KG1 (cell line): Measurements from ENCODE around the gene KCND3.

ENCODE experiments used
- DNase-seq: peaks from one replicate; lab custom pipeline; 2025; lab: John Stamatoyannopoulos, UW

Gene KCND3

DNA sequence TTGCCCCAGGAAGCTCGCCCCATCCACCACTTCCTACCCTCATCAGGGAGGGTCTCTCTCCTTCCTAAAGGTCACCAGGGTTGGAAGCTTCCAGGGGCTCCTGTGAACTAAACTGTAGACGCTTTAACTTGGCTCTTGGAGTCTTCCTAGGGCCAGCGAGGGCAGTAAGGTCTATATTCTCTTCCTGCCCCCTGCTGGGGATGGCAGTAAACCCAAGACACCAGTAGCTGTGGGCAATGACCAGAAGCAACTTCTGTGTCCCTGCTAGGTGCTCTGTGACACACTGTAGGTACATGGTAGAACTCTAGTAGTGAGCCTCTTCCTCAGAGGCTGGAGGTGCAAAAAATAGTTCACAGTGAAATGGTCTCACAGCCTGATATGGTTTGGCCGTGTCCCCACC is 30.0 kb downstream of the KCND3 start:
- DNase-seq: no peak

DNA sequence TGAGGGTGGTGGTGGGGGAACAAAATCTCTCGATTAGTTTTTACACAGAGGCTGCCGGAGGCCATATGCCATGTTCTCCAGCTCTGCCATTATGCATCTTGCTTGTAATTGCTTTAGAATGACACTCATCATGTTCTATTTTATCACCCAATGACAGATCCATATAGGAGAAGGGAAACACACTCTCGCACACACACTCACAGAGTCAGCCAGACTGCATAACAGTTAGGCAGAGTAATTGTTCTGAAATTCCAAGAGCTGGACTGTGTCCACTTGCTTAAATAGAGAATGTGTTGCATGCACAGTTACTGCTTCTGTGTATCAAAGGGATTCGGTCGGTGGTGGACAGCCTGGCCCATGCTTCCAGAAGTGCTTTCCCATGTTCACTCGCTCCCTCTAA is 30.6 kb downstream of the KCND3 start:
- DNase-seq: no peak

DNA sequence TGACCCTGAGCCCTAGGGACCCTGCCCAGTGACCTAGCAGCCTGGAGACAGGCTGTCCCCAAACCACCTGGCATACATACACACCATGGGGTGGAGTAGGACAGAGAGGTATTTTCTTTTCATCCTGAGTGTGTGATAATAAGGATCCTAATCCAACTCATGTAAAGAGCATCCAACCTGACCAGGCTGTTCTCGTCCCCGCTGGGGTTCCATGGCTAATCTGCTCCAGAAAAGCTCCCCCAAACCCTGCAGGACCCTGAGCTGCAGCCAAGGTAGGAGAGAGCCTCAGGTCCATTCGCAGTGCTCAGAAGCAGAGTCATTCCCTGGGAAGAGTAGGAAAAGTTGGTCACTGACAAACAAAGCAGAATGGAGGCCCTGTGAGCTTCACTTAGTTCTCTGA is 31.4 kb downstream of the KCND3 start:
- DNase-seq: no peak

DNA sequence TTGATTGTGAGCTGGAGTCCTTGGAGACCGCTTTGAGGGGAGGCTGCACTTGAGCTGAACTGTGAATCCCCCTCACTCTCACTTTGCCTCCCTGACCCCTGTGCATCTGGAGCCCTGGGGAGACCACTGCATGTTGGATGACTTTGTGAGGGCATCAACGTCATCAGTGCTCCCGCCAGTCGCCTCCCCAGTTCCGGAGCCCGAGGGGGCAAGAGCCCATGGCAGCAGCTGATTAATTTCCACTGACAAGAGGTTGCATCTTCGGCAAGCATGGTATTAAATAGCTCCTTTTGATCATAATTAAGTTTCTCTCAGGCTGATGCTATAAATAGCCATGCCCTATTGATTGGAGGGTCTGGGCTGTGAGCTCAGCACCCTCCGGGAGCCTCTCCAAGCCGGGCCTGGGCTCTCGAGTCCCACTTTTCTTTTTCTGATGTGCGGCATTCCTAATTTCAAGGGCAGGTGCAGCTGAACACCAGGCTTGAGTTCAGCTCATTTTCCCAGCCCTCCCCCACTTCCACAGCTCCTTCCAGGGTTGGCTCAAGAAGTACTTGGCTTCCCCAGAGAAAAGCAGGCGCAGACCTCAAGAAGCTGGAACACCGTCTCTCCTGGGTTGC is 33.2 kb downstream of the KCND3 start:
- no peak for DNase-seq

DNA sequence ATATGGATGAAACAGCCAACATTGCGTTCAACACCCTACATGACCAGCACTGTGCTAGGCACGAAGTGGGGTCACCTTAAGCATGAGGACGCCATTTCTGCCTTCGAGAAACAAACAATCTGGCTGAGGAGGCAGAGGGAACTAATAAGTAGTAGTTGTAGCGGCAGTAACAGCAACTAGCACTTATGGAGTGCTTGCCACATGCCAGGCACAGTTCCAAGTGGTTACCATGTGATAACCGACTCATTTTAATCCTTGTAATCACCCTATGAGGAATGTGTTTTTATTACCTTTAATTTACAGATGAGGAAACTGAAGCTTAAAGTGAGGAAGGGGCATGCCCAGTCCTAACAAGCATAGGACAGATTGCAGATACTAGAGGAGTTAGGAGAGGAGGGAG is 33.7 kb downstream of the KCND3 start:
- no peak for DNase-seq

DNA sequence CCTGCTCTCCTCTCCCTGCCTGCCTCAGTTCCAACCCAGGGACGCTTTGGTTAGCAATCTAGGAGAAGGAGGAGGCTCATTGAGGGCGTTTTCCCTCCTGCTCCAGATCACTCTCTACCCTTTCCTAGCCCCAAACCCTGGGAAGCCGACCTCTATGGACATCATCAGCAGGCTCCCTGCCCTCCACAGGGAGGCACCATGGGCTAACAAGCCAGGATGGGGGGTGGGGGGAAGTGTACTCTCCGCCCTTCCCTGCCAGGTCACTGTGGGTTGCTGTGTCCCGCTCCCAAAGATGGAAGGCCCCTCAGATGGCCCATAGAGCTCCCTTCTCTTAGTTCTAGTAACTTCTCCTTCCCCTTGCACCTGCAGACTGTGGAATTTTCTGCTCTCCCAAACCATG is 35.7 kb downstream of the KCND3 start:
- no peak for DNase-seq

DNA sequence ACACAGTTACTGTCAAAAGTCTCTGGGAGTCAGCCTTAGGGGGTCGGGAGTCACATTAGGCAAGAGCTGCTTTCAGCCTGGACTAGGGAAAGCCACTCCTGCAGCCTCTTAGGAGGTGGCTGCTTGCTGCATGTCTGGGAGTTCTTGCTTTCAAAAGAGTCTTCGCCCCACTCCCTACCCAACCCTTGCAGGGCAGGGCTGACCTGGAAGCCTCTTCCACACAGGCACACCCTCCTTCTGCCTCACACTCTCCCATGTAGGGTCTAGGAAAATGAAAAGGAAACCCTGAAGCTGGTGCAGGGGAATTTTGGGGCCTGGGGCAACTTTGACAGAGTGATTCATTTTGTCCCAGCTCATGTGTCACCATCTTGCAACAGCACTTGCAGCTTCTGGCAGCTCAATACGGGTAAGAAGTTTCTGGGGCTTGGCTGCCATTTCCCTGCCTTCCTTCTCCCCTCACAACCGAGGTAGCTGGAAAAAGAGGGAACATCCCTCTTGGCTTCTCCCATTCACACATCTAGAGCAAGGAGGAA is 37.3 kb downstream of the KCND3 start:
- no peak for DNase-seq

DNA sequence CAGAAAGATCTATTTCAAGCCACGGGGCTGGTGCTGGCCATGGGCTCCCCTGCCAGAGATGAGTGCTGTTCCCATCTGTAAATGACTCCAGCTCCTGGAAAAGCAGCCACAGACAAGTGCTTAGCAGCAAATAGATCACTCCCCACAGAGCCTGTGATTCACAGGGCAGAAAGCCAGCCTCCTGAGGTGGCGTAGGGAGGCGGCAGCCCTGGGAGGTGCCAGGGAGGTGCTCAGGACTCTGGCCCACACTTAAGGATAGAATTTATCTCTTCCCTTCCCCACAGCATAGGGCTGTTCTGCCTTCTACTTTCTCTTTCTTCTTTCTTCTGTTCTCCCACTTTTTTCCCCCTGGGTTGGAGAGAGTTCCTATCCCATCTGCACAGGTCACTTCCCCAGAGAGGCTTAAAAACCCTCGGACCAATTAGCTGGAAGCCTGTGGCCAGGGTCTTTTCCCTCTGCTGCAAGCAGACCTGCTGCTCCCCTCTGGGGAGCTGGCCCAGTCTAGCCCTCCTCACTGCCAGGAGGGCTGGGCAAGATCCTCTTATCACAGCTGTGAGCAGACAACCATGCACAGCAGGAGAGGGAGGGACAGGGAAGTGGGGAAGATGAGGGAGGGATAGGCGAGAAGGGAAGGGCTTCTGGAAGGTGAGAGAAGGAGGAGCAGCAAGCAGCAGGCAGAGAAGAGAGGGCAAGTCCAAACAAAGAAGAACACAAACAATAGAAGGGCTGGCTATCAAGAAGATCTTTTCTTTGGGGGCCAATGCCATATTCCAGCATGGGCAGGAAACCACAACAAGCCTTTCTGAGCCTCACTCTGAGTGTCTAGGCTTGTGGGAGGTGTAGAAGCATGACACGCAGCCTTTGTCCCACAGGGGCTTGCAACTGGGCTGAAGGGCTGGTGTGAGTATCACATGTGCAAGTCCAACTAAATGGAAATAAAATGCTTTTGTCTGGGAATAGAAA is 41.0 kb downstream of the KCND3 start:
- no peak for DNase-seq

DNA sequence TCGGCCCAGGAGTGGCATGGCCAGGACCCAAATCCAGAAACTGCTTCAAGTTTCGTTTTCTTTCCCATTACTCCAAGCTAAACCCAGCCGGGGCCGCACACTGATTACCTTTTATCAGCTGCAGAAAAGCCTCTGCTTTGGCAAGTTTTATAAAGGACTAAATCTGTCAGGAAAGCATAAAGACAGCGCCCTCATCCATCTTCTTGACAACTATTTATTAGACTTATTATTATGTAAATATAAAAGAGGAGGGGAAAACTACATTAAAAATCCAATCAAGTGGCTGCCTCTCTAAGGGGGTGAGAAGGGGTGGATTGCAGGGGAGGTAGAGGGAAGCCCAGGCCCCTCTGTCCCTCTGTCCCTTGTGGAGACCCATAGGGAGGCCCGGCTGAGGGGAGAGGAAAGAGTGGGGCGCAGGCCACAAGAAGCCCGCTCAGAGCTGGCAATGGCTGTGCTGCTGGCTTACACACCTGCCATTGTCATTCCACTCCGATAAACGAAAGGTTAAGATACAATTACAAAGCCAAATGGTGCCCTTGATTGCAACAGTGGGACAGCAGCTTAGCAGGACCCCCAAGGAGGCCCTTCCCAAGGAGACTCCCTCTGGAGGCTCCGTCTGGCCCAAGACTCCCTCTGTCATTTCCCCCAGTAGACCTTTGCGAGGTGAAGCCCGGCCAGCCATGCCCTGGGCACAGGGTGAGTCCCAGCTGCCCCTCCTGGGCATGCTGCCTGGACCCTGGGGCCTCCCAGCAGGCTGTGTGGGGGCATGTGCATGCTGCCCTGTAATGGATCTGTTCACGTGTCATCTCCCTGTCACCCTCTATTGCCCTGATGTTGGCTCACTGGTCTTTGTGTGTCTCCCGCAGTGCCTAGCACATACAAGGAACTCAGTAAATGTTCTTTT is 45.4 kb downstream of the KCND3 start:
- DNase-seq: no peak

DNA sequence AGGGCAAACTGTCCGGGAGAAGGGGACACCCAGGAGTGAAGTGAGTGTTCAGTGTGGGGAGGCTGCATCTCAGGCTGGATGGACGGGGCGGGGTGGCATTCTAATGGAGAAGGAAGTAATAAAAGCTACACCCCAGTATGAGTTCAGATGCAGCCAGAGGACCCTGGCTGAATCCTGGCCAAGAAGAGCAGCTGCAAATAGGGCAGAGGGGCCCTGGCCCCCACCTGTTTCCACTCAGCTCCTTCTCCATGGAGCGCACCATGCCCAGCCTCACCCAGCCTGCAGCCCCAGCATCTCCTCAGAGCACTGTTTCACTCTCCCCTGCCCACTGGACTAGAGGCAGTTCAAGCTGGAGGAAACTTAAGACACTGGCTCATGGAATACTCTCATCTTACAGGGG is 46.4 kb downstream of the KCND3 start:
- no peak for DNase-seq

DNA sequence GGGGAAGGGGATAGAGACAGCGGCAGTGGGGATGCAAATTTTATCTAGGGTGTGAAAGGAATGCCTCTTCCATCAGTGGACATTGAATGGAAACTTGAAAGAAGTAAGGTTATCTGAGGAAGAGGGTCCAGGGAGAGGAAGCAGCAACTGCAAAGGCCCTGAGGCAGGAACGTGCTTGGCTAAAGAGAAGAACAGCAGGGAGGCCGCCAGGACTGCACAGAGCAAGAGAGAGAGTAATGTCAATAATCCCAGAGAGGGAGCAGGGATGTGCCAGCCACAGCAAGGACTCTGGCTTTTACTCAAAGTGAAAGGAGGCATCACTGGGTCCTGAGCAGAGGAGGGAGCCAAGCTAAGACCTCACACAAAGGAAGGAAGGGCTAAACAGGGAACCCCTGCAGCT is 50.9 kb downstream of the KCND3 start:
- DNase-seq: no peak

DNA sequence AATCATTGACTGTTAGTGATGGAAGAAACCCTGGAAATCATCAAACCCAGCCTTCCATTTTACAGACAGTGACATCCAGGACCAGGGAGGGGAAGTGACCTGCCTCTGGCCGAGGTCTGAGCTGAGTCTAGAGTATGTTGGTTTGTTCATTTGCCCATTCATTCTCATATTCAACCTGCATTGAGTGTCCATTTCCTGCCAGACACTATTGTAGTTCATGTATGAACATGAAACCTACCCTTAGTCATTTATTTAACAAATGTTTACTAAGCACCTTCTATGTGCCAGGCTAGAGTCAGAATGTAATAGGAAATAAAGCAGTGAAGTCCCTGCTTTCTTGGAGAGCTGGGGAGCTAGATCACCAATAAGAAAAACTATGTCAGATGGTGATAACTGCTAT is 51.3 kb downstream of the KCND3 start:
- no peak for DNase-seq

DNA sequence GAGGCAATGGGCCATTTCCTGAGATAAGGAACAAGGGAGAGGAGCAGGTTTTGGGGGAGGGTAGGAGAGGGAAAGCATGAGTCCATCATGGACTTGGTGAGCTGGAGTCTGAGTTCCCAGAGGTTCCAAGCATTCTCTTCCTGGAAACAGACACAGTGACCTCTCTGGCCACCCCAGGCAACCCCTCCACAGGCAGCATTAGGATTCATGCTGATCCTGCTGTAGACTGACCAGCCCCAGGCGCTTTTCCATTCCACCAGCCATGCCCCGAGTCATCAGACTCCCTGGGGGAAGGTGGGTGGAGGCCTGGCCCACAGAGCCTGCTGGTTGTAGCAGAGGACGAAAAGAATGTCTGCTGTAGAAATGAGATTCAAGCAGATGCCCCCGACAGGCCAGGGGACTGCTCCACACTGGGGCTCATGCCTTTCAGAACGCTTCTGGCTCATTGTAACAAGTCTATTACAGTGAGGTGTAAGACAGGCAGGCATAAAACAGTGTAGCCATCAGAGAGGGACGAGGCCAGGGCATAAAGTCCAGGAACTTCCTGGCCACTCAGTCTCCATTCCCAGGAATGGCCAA is 52.2 kb downstream of the KCND3 start:
- DNase-seq: no peak

DNA sequence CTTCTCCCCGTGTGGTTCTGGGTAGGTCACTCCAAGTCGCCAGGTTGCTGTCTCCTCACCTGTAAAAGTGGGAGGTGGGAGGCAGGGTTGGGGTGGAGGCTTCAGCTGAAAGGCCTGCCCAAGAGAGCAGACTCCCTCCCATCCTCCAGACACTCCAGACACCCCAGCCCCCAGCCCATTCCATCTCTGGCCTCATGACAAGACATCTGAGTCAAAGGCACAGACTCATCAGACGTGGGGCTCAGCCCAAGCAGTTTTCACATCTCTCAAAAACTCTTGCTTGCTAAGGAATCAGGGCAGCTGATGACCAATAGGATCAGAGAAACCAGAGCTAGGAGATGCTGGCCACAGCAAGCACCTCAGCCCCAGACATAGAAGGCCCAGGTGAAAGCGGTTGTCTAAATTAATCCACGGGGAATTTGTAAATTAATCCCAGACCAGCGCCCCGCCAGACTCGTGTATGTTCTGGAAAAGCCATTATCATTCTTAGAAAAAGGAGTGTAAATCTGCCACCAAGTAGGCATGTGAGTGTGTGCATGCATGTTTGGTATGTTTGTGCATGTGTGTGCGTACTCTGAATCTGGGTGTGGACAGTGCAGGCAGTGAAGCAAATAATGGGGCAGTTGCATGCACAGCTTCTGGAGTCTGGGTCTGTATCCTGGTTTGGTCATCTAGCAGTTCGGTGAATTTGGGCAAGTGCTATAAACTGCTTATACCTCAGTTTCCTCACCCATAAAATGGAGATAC is 55.2 kb downstream of the KCND3 start:
- DNase-seq: no peak

DNA sequence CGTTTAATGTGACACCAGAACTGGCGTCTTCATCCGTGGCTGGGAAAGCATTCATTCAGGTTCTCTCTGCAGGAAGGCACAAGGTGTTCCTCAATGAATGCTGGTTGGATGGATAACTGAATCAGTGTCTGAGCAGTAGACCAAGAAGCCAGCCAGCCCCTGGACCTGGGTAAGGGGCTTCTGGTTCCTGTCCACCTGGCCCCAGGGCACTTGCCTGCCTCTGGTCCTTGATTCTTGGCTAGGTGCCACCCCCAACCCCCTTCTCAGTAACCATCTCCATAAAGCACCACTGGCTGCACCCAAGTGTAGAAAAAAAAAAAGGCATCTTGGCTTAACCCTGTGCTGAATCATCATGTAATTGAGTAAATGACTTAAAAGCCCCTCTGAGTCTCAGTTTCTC is 59.1 kb downstream of the KCND3 start:
- no peak for DNase-seq

DNA sequence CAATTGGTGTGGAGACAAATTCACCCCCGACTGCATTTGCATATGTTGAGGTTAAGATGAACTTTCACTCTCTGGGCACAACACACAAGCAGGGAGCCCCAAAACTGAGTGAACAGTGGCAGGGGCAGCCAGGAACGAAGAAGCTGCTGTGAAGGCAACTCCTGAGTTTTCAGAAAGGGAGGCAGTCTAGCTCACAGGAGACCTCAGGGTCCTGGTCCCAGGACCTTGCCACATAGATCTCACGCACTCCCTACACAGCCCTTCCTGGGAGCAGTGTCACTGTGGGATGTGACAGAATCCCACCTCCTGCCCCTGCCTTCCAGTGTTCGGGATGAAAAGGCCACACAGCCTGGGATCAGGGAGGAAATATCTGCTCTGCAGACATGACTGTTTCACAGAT is 60.9 kb downstream of the KCND3 start:
- no peak for DNase-seq

DNA sequence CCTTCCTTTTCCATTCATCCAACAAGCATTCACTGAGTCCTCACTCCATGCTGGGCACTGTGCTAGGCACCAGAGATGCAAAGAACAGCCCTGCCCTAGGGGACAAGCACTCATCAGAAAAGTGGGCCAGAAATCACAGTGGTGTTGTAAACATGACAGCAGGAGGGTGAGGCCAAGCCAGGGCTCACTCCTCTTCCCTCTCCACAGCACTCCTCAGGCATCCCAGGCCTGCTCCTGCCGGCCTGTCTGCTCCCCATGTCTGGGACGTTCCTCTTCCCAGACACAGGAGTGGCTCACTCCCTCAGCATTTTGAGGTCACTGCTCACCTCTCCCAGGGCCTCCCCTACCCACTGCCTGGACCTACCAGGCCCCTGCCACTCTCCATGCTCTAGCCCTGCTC is 61.8 kb downstream of the KCND3 start:
- no peak for DNase-seq

DNA sequence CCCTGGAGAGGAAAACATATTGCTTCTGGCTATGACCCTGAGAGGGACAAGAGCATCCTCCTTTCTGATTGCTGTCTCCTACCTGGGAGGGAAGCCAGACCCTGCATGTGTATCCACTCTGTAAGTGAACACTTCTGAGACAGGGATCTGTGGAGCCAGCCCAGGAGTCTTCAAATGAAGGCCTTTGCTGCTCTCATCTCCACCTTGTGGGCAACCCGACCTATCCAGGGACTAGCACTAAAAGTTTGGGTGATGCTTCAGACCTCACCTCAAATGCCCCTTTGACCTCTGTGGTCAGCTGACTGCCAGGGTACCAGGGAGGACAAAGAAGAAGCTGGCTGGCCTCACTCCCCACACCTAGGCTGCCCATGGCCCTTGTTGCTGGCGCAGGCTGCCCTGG is 64.7 kb downstream of the KCND3 start:
- DNase-seq: no peak

DNA sequence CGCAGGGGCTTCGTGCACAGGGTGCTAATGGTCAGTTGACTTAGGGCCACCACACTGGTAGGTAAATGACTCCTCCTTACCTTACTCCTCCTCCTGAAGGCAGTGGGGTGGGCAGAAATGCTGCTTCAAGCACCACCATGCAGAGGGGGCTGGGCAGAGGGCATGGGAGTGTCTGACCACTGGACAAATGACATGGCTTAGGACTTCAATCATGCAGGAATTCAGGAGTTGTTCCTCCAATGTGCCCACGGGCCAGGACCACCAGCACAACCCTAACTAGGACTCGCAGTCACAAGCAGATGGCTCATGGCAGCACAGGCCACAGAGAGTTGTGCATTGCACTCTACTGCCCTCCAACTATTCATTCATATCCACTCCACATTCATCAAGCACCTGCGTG is 65.7 kb downstream of the KCND3 start:
- no peak for DNase-seq

DNA sequence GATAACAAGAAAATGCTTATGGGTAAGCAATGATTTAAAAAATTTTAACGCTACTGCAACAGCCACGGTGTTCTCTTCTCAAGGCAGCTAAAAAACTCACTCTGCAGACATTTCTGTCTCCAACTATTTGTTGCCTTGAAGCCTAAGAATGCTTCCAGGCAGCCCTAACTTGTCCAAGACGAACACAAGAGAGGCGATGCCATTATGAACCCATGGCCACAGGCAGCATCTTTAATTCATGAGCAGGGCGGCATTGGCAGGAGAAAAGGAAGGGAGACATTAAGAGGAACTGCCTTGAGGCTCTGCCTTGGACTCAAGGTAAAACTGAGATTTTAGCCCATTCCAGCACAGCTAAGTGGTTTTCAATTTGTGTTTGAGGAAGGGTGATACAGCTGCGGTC is 67.5 kb downstream of the KCND3 start:
- no peak for DNase-seq
